ENCODE measurements around the gene UBE2E3.

UBE2E3 gene

DNA sequence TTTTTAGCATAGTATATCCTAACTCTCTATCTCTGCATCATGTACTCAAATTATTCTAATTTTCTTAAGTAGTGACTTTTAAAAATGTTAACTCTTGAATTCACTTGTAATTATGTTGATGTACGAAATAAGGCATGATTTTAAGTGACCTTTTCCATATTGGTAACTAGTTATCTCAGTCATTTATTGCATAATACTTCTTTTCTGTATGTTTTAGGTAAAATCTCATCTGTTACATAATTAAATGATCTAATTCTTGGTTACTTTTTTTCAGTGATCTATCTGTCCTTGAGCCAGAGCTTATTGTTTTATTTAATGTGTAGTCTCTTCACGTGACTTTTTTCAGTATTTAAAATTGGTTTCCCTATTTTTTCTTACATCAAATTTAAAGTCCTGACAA, 4.8 kb upstream of the UBE2E3 start:
- H3K4me3 ChIP-seq (ENCODE audit: low read depth, low read length) = no peak overlapping the region
- no peak for DNase-seq (ENCODE audit: low read depth)
- TF ChIP-seq, protein P1, sequence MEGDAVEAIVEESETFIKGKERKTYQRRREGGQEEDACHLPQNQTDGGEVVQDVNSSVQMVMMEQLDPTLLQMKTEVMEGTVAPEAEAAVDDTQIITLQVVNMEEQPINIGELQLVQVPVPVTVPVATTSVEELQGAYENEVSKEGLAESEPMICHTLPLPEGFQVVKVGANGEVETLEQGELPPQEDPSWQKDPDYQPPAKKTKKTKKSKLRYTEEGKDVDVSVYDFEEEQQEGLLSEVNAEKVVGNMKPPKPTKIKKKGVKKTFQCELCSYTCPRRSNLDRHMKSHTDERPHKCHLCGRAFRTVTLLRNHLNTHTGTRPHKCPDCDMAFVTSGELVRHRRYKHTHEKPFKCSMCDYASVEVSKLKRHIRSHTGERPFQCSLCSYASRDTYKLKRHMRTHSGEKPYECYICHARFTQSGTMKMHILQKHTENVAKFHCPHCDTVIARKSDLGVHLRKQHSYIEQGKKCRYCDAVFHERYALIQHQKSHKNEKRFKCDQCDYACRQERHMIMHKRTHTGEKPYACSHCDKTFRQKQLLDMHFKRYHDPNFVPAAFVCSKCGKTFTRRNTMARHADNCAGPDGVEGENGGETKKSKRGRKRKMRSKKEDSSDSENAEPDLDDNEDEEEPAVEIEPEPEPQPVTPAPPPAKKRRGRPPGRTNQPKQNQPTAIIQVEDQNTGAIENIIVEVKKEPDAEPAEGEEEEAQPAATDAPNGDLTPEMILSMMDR (IDR thresholded peaks at IDR 0.05; ENCODE audit: low read depth, low read length, missing control alignments) = no peak

DNA sequence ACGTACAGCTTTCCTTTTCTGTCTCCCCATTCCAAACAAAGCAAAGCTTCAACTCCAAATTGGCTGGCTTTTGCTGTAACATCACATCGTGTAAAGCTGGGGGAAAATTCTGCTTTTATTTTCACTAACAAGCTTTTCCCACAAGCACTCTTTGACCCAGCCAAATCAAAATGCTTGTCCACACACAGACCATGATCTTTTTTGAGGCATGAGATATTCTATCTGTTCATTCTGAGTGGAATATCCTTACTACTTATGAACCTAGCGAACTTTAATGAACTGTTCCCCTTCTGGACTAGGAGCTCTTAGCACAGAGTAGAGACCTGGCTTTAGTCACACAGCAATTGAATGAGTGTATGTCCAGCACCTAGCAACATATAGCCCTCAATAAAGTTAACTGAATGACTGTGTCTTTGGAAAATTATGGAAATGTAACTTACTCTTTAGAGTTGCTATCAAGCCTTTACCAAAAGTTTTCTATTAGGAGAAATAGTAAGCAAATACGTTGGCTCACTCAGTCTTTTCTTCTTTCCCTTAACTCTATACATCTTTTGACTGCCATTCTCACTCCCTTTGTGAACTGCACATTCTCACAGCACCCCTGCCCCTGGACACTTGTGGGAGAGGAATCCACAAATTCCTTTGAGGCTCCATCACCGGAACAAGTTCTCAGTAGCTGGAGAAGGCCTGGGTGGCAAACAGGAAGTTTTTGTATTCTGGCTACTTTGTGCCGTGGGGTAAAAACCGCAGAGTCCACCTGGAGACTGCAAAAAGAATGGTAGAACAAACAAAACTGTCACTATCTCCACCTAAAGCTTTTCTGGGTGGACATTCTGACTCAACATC, 1.3 kb upstream of the UBE2E3 start:
- TF ChIP-seq, protein P1 (IDR thresholded peaks at IDR 0.05; ENCODE audit: low read depth, low read length, missing control alignments) = no peak
- DNase-seq (ENCODE audit: low read depth) = no peak
- H3K4me3 ChIP-seq (ENCODE audit: low read depth, low read length) = no peak overlapping the region

DNA sequence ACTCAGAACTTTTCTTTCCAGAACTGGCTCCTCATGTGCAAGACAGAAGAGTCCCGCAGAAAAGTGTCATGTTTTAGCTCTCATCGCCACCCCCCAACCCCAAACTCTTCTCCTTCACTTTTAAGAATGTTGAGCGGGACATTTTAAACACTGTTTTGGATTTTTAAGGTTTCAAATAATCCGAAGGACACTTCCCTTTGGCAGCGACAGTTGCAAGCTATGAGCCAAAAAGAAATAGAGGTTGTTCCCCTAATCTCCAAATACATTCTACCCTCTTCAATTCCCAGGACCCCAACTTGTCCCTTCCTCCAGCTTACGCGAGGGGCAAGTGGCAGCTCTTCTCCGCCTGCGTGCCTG, 678 bp upstream of the UBE2E3 start:
- peak overlapping the region; percentile 72 for H3K4me3 ChIP-seq (ENCODE audit: low read depth, low read length)
- no peak for DNase-seq (ENCODE audit: low read depth)
- TF ChIP-seq, protein P1 (IDR thresholded peaks at IDR 0.05; ENCODE audit: low read depth, low read length, missing control alignments) = no peak

DNA sequence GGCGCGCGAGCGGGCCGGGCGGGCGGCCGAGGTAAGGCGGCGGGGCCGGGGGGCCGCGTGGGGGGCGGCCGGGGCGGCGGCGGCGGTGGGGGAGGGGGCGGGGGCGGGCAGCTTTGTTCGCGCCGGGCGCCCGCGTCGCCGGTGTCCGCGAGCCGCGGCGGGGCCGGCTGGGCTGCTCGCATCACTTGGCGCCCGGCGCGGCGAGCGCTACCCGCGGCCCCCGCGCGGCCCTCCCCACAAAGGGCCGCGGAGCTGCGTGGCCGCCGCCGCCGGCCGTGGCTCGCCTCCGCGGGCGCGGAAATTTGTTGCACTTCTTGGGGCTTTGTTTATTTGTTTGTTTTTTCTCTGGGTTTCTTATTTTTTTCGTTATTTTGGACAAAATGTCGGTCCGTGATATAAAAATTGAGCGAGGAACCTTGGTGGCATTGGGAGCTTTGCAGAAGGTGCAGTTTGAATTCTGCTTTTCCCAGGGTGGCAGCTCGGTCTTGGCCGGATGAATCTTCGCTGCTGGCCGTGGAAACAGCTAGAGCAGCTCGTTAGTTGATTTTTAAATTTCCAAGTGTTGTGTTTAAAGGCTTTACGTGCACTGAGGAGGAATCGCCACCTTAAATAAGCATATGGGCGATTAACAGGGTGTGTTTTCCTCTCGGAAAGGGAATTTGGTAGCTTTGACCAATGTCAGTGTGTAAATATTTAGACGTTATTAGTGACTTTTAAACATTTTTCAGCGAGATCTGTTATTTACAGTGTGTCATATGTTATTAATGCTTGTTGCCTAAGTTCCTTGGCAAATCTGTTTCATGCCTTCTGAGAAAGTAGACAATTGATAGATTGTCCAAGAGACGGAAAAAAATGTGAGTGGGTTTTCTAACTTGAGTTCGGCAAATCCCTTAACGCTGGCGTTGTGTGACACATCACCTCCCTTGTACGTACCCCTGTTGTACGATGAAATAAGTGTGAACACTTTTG, 822 bp downstream of the UBE2E3 start:
- DNase-seq (ENCODE audit: low read depth) = no peak

DNA sequence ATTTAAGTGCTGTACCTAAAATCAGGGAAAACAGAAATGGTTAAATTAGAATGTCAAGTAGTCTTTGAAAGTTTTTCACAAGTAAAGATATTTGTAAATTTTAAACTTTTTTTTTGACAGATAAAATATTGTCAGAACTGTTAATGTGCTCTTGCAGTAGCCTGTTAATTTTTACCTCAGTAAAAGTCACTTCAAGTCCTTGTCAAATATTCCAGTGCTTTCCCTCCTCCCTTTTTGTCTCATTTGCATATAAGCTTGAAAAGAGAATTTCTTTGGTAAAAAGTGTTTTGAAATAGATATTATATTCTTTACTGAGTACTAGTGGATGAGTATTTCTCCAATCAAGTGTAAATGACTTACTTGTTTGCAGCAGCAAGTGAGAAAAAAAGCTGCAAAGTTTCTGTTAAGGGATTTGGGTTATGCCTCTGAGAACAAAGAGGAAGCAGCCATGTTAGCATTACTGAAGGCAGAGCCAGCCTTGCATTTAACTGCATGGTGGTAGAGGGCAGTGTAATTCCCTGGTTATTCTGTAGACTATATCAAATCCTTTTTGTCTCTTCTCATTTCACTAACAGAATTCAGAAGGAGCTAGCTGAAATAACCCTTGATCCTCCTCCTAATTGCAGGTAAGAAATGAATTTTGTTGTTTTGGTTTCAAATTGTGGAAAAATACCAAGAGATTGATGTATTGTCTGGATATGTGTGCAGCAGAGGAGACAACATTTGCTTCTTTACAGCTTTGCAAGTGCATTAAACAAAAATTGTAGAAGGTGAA, 3.2 kb downstream of the UBE2E3 start:
- TF ChIP-seq, protein P1 (IDR thresholded peaks at IDR 0.05; ENCODE audit: low read depth, low read length, missing control alignments) = peak; percentile 41
- H3K4me3 ChIP-seq (ENCODE audit: low read depth, low read length) = no peak overlapping the region
- DNase-seq (ENCODE audit: low read depth) = no peak

More for the DNA sequence above, 822 bp downstream of the UBE2E3 start:
- H3K4me3 ChIP-seq (ENCODE audit: low read depth, low read length) = peak overlapping the region; percentile 72
- TF ChIP-seq, protein P1 (IDR thresholded peaks at IDR 0.05; ENCODE audit: low read depth, low read length, missing control alignments) = no peak

DNA sequence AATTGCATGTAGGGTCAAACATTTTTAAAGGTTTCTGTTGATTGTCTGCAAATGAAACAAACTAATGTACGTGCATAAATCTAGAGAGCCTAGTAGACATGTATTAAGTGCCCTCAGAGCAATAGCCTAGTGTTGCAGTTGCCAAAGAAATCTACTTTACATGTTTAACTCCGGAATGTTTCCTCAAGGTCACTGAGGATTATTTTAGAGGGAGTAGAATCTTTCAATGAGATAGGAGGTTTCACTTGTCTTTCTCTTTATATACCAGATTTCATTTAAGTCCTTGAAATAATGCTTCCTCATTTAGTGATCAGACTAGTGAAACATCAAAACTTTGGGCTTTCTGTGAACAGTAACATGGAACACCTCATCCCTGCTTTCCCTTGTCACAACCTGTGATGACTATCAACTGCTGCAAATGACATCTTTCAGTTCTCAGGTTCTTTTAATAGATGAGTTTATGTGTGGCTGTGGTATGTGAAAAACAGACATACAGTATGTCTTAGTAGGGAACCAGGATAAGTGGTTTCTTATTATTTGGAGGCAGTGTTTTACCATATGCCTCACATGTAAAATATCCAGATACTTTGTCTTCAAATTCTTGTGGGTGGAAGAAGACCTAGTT, 5.5 kb downstream of the UBE2E3 start:
- DNase-seq (ENCODE audit: low read depth) = no peak
- TF ChIP-seq, protein P1 (IDR thresholded peaks at IDR 0.05; ENCODE audit: low read depth, low read length, missing control alignments) = no peak
- no peak overlapping the region for H3K4me3 ChIP-seq (ENCODE audit: low read depth, low read length)

Measured in GM12864 (cell line).